Measurements from ENCODE around the gene SMIM22.
"Not testable (repeated sequence)": the region's sequence is repeated elsewhere in the genome, so short reads cannot be mapped to it uniquely, and the experiment has no call there.

SMIM22 gene

GRCh38 chr16:4769306-4769638, 25.9 kb upstream of the SMIM22 start:
- DNase-seq, result no peak

GRCh38 chr16:4771646-4772045, 23.5 kb upstream of the SMIM22 start:
- DNase-seq, result no peak

- DNase-seq, result no peak
Measured at GRCh38 chr16:4772351-4772750, 22.8 kb upstream of the SMIM22 start.

GRCh38 chr16:4775005-4775404, 20.2 kb upstream of the SMIM22 start:
- no peak for DNase-seq

- DNase-seq, result no peak
Measured at GRCh38 chr16:4776141-4776705, 18.9 kb upstream of the SMIM22 start.

GRCh38 chr16:4777339-4778049, 17.7 kb upstream of the SMIM22 start:
- no peak for DNase-seq

GRCh38 chr16:4778050-4778392, 17.1 kb upstream of the SMIM22 start:
- DNase-seq, result no peak

- DNase-seq, result no peak
Measured at GRCh38 chr16:4780235-4780634, 14.9 kb upstream of the SMIM22 start.

GRCh38 chr16:4783251-4783950, 11.8 kb upstream of the SMIM22 start:
- DNase-seq, result no peak

- DNase-seq, result no peak
Measured at GRCh38 chr16:4783951-4784336, 11.2 kb upstream of the SMIM22 start.

- DNase-seq, result not testable (repeated sequence)
Measured at GRCh38 chr16:4784444-4784987, 10.7 kb upstream of the SMIM22 start.

GRCh38 chr16:4785758-4786433, 9.3 kb upstream of the SMIM22 start:
- no peak for DNase-seq

GRCh38 chr16:4787068-4787467, 8.1 kb upstream of the SMIM22 start:
- no peak for DNase-seq

GRCh38 chr16:4787627-4788482, 7.3 kb upstream of the SMIM22 start, which contains the start of gene SEPTIN12:
SEPTIN12 (minus strand) TSS chr16:4788345; CDS start chr16:4787645, 700 bp downstream.
- no peak for DNase-seq

- DNase-seq, result no peak
Measured at GRCh38 chr16:4788489-4788889, 6.7 kb upstream of the SMIM22 start.

GRCh38 chr16:4788910-4789309, 6.3 kb upstream of the SMIM22 start:
- no peak for DNase-seq

GRCh38 chr16:4790261-4790660, 4.9 kb upstream of the SMIM22 start:
- no peak for DNase-seq

GRCh38 chr16:4790871-4791270, 4.3 kb upstream of the SMIM22 start:
- no peak for DNase-seq

GRCh38 chr16:4792951-4793513, 2.1 kb upstream of the SMIM22 start:
- no peak for DNase-seq

GRCh38 chr16:4795828-4796572, 831 bp downstream of the SMIM22 start:
- no peak for DNase-seq

- no peak for DNase-seq
Measured at GRCh38 chr16:4796982-4797804, 2.0 kb downstream of the SMIM22 start.

All from NCI-H1436 treated with DMSO at 0.1 percent for 48 hours (cell line).